ENCODE results near the gene CDK5RAP3. TPM values are rescaled to one million over a fixed set of nuclear protein-coding genes. Genes with fewer than 3 reads are reported as not detected.
A peak's percentile ranks its signal among the peaks of the same experiment; 100 is the strongest.

The CDK5RAP3 gene
- total and polyA plus RNA-seq, 2 of the 13 experiments (the other 11 are each of a cell fraction or from before 2014, with no cell fraction given): 128 to 154 TPM

DNA sequence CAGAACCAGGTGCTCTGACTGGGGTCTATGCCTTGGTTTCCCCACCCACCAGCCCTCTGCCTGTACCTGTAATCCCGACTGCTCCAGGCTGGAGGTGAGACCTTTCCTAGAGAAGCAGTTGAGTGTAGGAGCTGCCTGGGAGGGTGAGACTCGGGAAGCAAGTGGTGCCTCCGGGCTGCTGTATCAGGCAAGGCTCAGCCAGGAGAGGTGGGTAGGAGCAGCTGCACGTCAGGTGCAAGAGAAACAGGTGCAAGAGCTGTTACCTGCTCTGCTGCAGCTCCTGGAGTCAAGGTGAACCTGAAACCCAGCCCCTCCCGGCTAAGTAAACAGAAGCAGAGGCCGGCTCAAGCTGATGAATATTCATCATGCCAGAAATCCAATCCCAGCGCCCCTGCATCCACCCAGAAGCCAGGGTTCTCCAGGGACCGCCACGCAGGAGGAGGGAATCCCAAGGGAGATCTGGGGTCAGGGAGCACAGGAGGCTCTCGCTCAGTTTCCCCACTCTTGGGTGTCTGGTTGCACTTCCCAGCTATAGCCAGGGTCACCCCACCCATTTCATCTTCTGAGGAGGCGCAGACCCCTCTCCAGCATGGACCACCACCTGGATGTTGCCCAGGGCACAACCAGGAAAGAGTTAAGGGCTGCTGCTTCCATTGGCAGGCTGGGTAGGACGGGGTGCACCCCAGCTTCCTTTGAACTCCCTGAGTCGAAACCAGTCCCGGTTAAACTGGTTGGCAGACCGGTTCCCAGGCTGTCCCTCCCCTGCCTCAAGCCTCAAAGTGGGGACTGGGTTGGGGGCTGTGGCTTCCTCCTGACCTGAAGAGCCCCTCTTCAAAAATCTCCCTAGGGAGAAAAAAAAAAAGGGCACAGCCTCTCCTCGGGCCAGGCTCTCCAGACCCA lies 13.1 kb upstream of the CDK5RAP3 start, which contains the start of gene PRR15L:
Gene PRR15L, minus strand, starts transcription at position 293 of the 900 bp plus-strand sequence. CDS start 4,649 bp downstream, outside the sequence.
- BruUV-seq (replicated peaks): no TSS peak
- H3K27me3 ChIP-seq (ENCODE audit: control insufficient read depth in 1 of 2, insufficient read depth in 2 of 2, low read length in 2 of 2): peaks cover 0 to 2% of the 10 kb centered on the region in 2 experiments; a peak in 4 of 5 replicates
- peak; percentile 53 for ATAC-seq
- H3K36me3 ChIP-seq (replicated peaks in 1 of 2; ENCODE audit: control insufficient read depth in 1 of 2, insufficient read depth in 2 of 2, low read length in 2 of 2): no peaks in the 10 kb centered on the region
- no peaks in the 10 kb centered on the region for H4K20me1 ChIP-seq (ENCODE audit: insufficient read depth, low read length)
- peaks cover 63% of the 10 kb centered on the region for H3K4me1 ChIP-seq (ENCODE audit: insufficient read depth, low read length)
- CTCF ChIA-PET (ENCODE audit: low intra/inter-chr PET ratio, low total read pairs): no interaction called here
- 27% methylated on average over 12 of the region's 16 CpGs for WGBS (ENCODE audit: low lambda C conversion rate)
- no peak within 1 kb of the TSS for H2AFZ ChIP-seq (ENCODE audit: low read length)
- H3K4me2 ChIP-seq (ENCODE audit: low read depth, low read length): peak within 1 kb of the TSS; percentile 81
- POLR2A ChIA-PET: interaction anchor here (0.6 to 15.1 kb wide), 8 partner anchors 9 to 91 kb away, joined by 3 to 267 read pairs (median 14); partner anchors contain the start of genes CDK5RAP3, NFE2L1, PNPO and SP2
- in situ Hi-C loops (cut with HindIII; ENCODE audit: extremely low pct_ligation_motif_present, low pct_unique_long_range_greater_than_20kb): no loop called here
- intact Hi-C loops (cut with micrococcal nuclease; ENCODE audit: unreplicated experiment): loop anchor here (2.0 kb wide), 1 partner anchor 13 kb away; the partner anchor contains the start of gene CDK5RAP3
- H3K79me2 ChIP-seq (ENCODE audit: insufficient read depth, low read length): no peaks in the 10 kb centered on the region
- no peak for DNase-seq (ENCODE audit: low spot score)
- peak within 1 kb of the TSS; percentile 33 to 61 (median 38) for H3K4me3 ChIP-seq (replicated peaks in 1 of 3; ENCODE audit: insufficient read depth in 1 of 3, low read depth in 2 of 3, low read length in 3 of 3)
- no peak within 1 kb of the TSS for H3K27ac ChIP-seq (ENCODE audit: extremely low read length, insufficient read depth, low read length)
- H3K9me3 ChIP-seq (ENCODE audit: low read length): no peaks in the 10 kb centered on the region
- no peak for FAIRE-seq
- peak within 1 kb of the TSS; percentile 25; the same call in 1 of the 2 replicates for H3K9ac ChIP-seq (ENCODE audit: insufficient read depth, low read depth, low read length)
- TF ChIP-seq ZNF558 (CRISPR knock-in tag; IDR thresholded peaks at IDR 0.05; ENCODE audit: borderline replicate concordance) (no peak), ZEB1 (IDR thresholded peaks at IDR 0.05; ENCODE audit: insufficient replicate concordance, low read depth) (peak; percentile 96), MTF2 (CRISPR knock-in tag; IDR thresholded peaks at IDR 0.05; ENCODE audit: borderline replicate concordance) (0 out of 2 replicates have a peak, but pooled peaks have one; percentile 72), ZSCAN25 (CRISPR knock-in tag; IDR thresholded peaks at IDR 0.05) (no peak), FOXA1 (IDR thresholded peaks at IDR 0.05) (no peak), FOXA1 (CRISPR knock-in tag; IDR thresholded peaks at IDR 0.05) (peak; percentile 30; the same call in 1 of the 2 replicates), ZNF468 (CRISPR knock-in tag; IDR thresholded peaks at IDR 0.05) (no peak), FOXA3 (CRISPR knock-in tag; IDR thresholded peaks at IDR 0.05) (0 out of 2 replicates have a peak, but pooled peaks have one; percentile 20), ZNF263 (CRISPR knock-in tag; IDR thresholded peaks at IDR 0.05) (peak; percentile 1; the same call in 1 of the 2 replicates), HNRNPL (IDR thresholded peaks at IDR 0.05; ENCODE audit: low read depth, low read length) (0 out of 2 replicates have a peak, but pooled peaks have one; percentile 60), NFYB (CRISPR knock-in tag; IDR thresholded peaks at IDR 0.05) (0 out of 2 replicates have a peak, but pooled peaks have one; percentile 13), ZNF572 (CRISPR knock-in tag; IDR thresholded peaks at IDR 0.05) (0 out of 2 replicates have a peak, but pooled peaks have one; percentile 67), ZBTB38 (CRISPR knock-in tag; IDR thresholded peaks at IDR 0.05) (no peak)
- TF ChIP-seq, protein P1, sequence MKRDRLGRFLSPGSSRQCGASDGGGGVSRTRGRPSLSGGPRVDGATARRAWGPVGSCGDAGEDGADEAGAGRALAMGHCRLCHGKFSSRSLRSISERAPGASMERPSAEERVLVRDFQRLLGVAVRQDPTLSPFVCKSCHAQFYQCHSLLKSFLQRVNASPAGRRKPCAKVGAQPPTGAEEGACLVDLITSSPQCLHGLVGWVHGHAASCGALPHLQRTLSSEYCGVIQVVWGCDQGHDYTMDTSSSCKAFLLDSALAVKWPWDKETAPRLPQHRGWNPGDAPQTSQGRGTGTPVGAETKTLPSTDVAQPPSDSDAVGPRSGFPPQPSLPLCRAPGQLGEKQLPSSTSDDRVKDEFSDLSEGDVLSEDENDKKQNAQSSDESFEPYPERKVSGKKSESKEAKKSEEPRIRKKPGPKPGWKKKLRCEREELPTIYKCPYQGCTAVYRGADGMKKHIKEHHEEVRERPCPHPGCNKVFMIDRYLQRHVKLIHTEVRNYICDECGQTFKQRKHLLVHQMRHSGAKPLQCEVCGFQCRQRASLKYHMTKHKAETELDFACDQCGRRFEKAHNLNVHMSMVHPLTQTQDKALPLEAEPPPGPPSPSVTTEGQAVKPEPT (CRISPR knock-in tag; IDR thresholded peaks at IDR 0.05; ENCODE audit: low read depth): no peak
- TF ChIP-seq, protein P2, sequence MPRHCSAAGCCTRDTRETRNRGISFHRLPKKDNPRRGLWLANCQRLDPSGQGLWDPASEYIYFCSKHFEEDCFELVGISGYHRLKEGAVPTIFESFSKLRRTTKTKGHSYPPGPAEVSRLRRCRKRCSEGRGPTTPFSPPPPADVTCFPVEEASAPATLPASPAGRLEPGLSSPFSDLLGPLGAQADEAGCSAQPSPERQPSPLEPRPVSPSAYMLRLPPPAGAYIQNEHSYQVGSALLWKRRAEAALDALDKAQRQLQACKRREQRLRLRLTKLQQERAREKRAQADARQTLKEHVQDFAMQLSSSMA (CRISPR knock-in tag; IDR thresholded peaks at IDR 0.05): peak; percentile 52; the same call in 1 of the 2 replicates
- TF ChIP-seq, protein P3, sequence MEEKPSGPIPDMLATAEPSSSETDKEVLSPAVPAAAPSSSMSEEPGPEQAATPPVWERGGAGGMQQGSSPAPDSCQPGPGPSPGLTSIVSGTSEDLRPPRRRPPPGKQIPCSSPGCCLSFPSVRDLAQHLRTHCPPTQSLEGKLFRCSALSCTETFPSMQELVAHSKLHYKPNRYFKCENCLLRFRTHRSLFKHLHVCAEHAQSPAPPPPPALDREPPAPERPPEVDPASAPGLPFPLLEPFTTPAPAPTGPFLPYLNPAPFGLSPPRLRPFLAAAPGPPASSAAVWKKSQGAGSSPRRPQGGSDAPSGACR (CRISPR knock-in tag; IDR thresholded peaks at IDR 0.05): 0 out of 2 replicates have a peak, but pooled peaks have one; percentile 33
- TF ChIP-seq, protein P4, sequence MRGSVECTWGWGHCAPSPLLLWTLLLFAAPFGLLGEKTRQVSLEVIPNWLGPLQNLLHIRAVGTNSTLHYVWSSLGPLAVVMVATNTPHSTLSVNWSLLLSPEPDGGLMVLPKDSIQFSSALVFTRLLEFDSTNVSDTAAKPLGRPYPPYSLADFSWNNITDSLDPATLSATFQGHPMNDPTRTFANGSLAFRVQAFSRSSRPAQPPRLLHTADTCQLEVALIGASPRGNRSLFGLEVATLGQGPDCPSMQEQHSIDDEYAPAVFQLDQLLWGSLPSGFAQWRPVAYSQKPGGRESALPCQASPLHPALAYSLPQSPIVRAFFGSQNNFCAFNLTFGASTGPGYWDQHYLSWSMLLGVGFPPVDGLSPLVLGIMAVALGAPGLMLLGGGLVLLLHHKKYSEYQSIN (CRISPR knock-in tag; IDR thresholded peaks at IDR 0.05; ENCODE audit: borderline replicate concordance): no peak
